WERI-Rb-1 (cell line): ENCODE results near the gene TNNT1.
A peak's percentile ranks its signal among the peaks of the same experiment; 100 is the strongest.

Experiments used
- DNase-seq: peaks from one replicate; pipeline ENCODE4 v3.0.0-alpha.2; 2020
- H3K27ac ChIP-seq: fragments of 250-450 bp; sonication (Bioruptor Pico); 2 replicates; pipeline ENCODE4 v1.5.1; 2020; ENCODE audit warnings: mild to moderate bottlenecking, moderate library complexity
- H3K27me3 ChIP-seq: fragments of 250-450 bp; sonication (Bioruptor Pico); 2 replicates; pipeline ENCODE4 v1.5.1; 2021; ENCODE audit warnings: mild to moderate bottlenecking, low read depth, moderate library complexity; ENCODE audit not compliant: insufficient read depth, severe bottlenecking
- H3K36me3 ChIP-seq: fragments of 250-450 bp; sonication (Bioruptor Pico); 2 replicates; pipeline ENCODE4 v1.5.1; 2020; ENCODE audit warnings: mild to moderate bottlenecking, moderate library complexity
- H3K4me3 ChIP-seq: 2 replicates; pipeline ENCODE4 v1.5.1; 2011; ENCODE audit warnings: low read depth, mild to moderate bottlenecking, control low read depth, low read length
- H3K9me3 ChIP-seq: fragments of 250-450 bp; sonication (Bioruptor Pico); 2 replicates; pipeline ENCODE4 v1.5.1; 2021; ENCODE audit warnings: mild to moderate bottlenecking, moderate library complexity; ENCODE audit not compliant: severe bottlenecking
- CTCF ChIP-seq: IDR thresholded peaks from 2 replicates; pipeline ENCODE4 v1.5.1; 2011; ENCODE audit warnings: low read depth, mild to moderate bottlenecking, control low read depth, inconsistent platforms, low read length

The TNNT1 gene

GRCh38 chr19:55131421-55131820 lies 17.6 kb downstream of the TNNT1 start:
- no peak for DNase-seq
- H3K4me3 ChIP-seq: no peak overlapping the region
- no peaks in the 10 kb centered on the region for H3K27me3 ChIP-seq
- no peak overlapping the region for H3K27ac ChIP-seq
- H3K36me3 ChIP-seq: peaks cover 14% of the 10 kb centered on the region
- TF ChIP-seq CTCF: no peak
- H3K9me3 ChIP-seq: no peaks in the 10 kb centered on the region

GRCh38 chr19:55119053-55119452 lies 30.0 kb downstream of the TNNT1 start:
- no peak overlapping the region for H3K27ac ChIP-seq

GRCh38 chr19:55118401-55118991 lies 30.5 kb downstream of the TNNT1 start:
- Histone ChIP-seq H3K9me3 (no peaks in the 10 kb centered on the region), H3K36me3 (no peaks in the 10 kb centered on the region), H3K27ac (peak overlapping the region; percentile 79), H3K27me3 (no peaks in the 10 kb centered on the region), H3K4me3 (peak overlapping the region; percentile 94)
- no peak for DNase-seq
- no peak for TF ChIP-seq CTCF

More at GRCh38 chr19:55119053-55119452, 30.0 kb downstream of the TNNT1 start:
- Histone ChIP-seq H3K9me3 (no peaks in the 10 kb centered on the region), H3K36me3 (no peaks in the 10 kb centered on the region), H3K27me3 (no peaks in the 10 kb centered on the region), H3K4me3 (no peak overlapping the region)
- no peak for TF ChIP-seq CTCF
- no peak for DNase-seq

- H3K36me3 ChIP-seq: no peaks in the 10 kb centered on the region
- H3K4me3 ChIP-seq: peak overlapping the region; percentile 94
- DNase-seq: peak; percentile 98
- H3K27ac ChIP-seq: peak overlapping the region; percentile 79
- TF ChIP-seq CTCF: no peak
- no peaks in the 10 kb centered on the region for H3K9me3 ChIP-seq
- H3K27me3 ChIP-seq: no peaks in the 10 kb centered on the region
These were observed 31.2 kb downstream of the TNNT1 start for GRCh38 chr19:55117663-55118391.

- Histone ChIP-seq H3K36me3 (peaks cover 6% of the 10 kb centered on the region), H3K27ac (peak within 1 kb of the TSS; percentile 79), H3K4me3 (peak within 1 kb of the TSS; percentile 94), H3K27me3 (no peaks in the 10 kb centered on the region), H3K9me3 (no peaks in the 10 kb centered on the region)
- TF ChIP-seq CTCF: no peak
- no peak for DNase-seq
These were observed 31.9 kb downstream of the TNNT1 start, which contains the start of gene PPP1R12C for GRCh38 chr19:55116859-55117662. TSS of gene PPP1R12C (minus strand) at chr19:55117637. CDS start at chr19:55117543, 94 bp downstream.
